WTC11 (cell line): ENCODE results near the gene NSD1. TPM values are rescaled to one million over a fixed set of nuclear protein-coding genes. Genes with fewer than 3 reads are reported as not detected.
A peak's percentile ranks its signal among the peaks of the same experiment; 100 is the strongest.

ENCODE experiments used
- CREB1 ChIP-seq: sonication (generic); formaldehyde crosslinking; IDR thresholded peaks from 2 replicates; pipeline ENCODE4 v1.8.0; 2023; ENCODE audit warnings: mild to moderate bottlenecking, missing genetic modification reagents
- EMX1 ChIP-seq: fragments of 250-450 bp; sonication (Bioruptor Pico); IDR thresholded peaks from 2 replicates; pipeline ENCODE4 v1.8.0; 2021; ENCODE audit warnings: mild to moderate bottlenecking
- ETV6 ChIP-seq: sonication (generic); formaldehyde crosslinking; IDR thresholded peaks from 2 replicates; pipeline ENCODE4 v1.8.1; 2022; ENCODE audit warnings: mild to moderate bottlenecking, missing genetic modification reagents
- GRHL2 ChIP-seq: fragments of 250-450 bp; sonication (Bioruptor Pico); IDR thresholded peaks from 2 replicates; pipeline ENCODE4 v1.8.0; 2022; ENCODE audit warnings: mild to moderate bottlenecking, moderate library complexity; ENCODE audit not compliant: insufficient replicate concordance, severe bottlenecking
- MYBL2 ChIP-seq: sonication (generic); formaldehyde crosslinking; IDR thresholded peaks from 2 replicates; pipeline ENCODE4 v1.8.1; 2023; ENCODE audit warnings: mild to moderate bottlenecking, moderate library complexity, missing genetic modification reagents
- NR1H2 ChIP-seq: sonication (generic); formaldehyde crosslinking; IDR thresholded peaks from 2 replicates; pipeline ENCODE4 v1.9.0; 2021; ENCODE audit warnings: mild to moderate bottlenecking, moderate library complexity, missing genetic modification reagents
- PRRX2 ChIP-seq: fragments of 250-450 bp; sonication (Bioruptor Pico); IDR thresholded peaks from 2 replicates; pipeline ENCODE4 v1.8.0; 2021; ENCODE audit warnings: mild to moderate bottlenecking
- RELA ChIP-seq: sonication (generic); formaldehyde crosslinking; IDR thresholded peaks from 2 replicates; pipeline ENCODE4 v1.8.1; 2022; ENCODE audit warnings: missing genetic modification reagents, mild to moderate bottlenecking, borderline replicate concordance
- RORB ChIP-seq: fragments of 250-450 bp; sonication (Bioruptor Pico); IDR thresholded peaks from 2 replicates; pipeline ENCODE4 v1.9.0; 2021; ENCODE audit warnings: mild to moderate bottlenecking
- ZNF121 ChIP-seq: sonication (generic); formaldehyde crosslinking; IDR thresholded peaks from 2 replicates; pipeline ENCODE4 v1.8.0; 2023; ENCODE audit warnings: missing genetic modification reagents
- ZNF232 ChIP-seq: sonication (generic); formaldehyde crosslinking; IDR thresholded peaks from 2 replicates; pipeline ENCODE4 v1.8.0; 2022; ENCODE audit warnings: mild to moderate bottlenecking, missing genetic modification reagents
- ZNF263 ChIP-seq: sonication (generic); formaldehyde crosslinking; IDR thresholded peaks from 2 replicates; pipeline ENCODE4 v1.8.1; 2022; ENCODE audit warnings: low read depth, mild to moderate bottlenecking, moderate library complexity, missing genetic modification reagents
- ZNF317 ChIP-seq: sonication (generic); formaldehyde crosslinking; IDR thresholded peaks from 2 replicates; pipeline ENCODE4 v1.8.1; 2023; ENCODE audit warnings: low read depth, mild to moderate bottlenecking, moderate library complexity, missing genetic modification reagents, borderline replicate concordance
- ZNF396 ChIP-seq: fragments of 250-450 bp; sonication (Bioruptor Pico); IDR thresholded peaks from 2 replicates; pipeline ENCODE4 v1.8.0; 2021; ENCODE audit warnings: mild to moderate bottlenecking, moderate library complexity, borderline replicate concordance
- ZNF423 ChIP-seq: fragments of 250-450 bp; sonication (Bioruptor Pico); IDR thresholded peaks from 2 replicates; pipeline ENCODE4 v2.1.2; 2022; ENCODE audit warnings: mild to moderate bottlenecking, moderate library complexity
- total RNA-seq: library from RNA; stranded (reverse); gene quantifications from 3 replicates; pipeline ENCODE4 v1.2.3, GENCODE V29; 2021
- TF ChIP-seq, protein P1 (sequence below): fragments of 250-450 bp; sonication (Bioruptor Pico); IDR thresholded peaks from 2 replicates; pipeline ENCODE4 v1.9.0; 2021; ENCODE audit warnings: mild to moderate bottlenecking, borderline replicate concordance
- TF ChIP-seq, protein P2 (sequence below): sonication (generic); formaldehyde crosslinking; IDR thresholded peaks from 2 replicates; pipeline ENCODE4 v1.8.0; 2022; ENCODE audit warnings: mild to moderate bottlenecking, missing genetic modification reagents
- TF ChIP-seq, protein P3 (sequence below): sonication (generic); formaldehyde crosslinking; IDR thresholded peaks from 2 replicates; pipeline ENCODE4 v1.8.1; 2022; ENCODE audit warnings: low read depth, mild to moderate bottlenecking, moderate library complexity, missing genetic modification reagents, borderline replicate concordance
- TF ChIP-seq, protein P4 (sequence below): sonication (generic); formaldehyde crosslinking; IDR thresholded peaks from 2 replicates; pipeline ENCODE4 v1.8.0; 2022; ENCODE audit warnings: mild to moderate bottlenecking, missing genetic modification reagents
- TF ChIP-seq, protein P5 (sequence below): sonication (generic); formaldehyde crosslinking; IDR thresholded peaks from 2 replicates; pipeline ENCODE4 v1.8.1; 2023; ENCODE audit warnings: mild to moderate bottlenecking, missing genetic modification reagents, borderline replicate concordance
- TF ChIP-seq, protein P6 (sequence below): fragments of 250-450 bp; sonication (Bioruptor Pico); IDR thresholded peaks from 2 replicates; pipeline ENCODE4 v2.1.2; 2022; ENCODE audit warnings: mild to moderate bottlenecking, moderate library complexity
- TF ChIP-seq, protein P7 (sequence below): fragments of 250-450 bp; sonication (Bioruptor Pico); IDR thresholded peaks from 2 replicates; pipeline ENCODE4 v1.9.0; 2021; ENCODE audit warnings: moderate library complexity, mild to moderate bottlenecking, inconsistent platforms, borderline replicate concordance
- TF ChIP-seq, protein P8 (sequence below): fragments of 200-600 bp; IDR thresholded peaks from 2 replicates; pipeline ENCODE4 v1.8.0; 2022; ENCODE audit warnings: antibody characterized with exemption

NSD1 gene
- total RNA-seq, 1 experiment from 2014 or later, result 148 TPM

DNA sequence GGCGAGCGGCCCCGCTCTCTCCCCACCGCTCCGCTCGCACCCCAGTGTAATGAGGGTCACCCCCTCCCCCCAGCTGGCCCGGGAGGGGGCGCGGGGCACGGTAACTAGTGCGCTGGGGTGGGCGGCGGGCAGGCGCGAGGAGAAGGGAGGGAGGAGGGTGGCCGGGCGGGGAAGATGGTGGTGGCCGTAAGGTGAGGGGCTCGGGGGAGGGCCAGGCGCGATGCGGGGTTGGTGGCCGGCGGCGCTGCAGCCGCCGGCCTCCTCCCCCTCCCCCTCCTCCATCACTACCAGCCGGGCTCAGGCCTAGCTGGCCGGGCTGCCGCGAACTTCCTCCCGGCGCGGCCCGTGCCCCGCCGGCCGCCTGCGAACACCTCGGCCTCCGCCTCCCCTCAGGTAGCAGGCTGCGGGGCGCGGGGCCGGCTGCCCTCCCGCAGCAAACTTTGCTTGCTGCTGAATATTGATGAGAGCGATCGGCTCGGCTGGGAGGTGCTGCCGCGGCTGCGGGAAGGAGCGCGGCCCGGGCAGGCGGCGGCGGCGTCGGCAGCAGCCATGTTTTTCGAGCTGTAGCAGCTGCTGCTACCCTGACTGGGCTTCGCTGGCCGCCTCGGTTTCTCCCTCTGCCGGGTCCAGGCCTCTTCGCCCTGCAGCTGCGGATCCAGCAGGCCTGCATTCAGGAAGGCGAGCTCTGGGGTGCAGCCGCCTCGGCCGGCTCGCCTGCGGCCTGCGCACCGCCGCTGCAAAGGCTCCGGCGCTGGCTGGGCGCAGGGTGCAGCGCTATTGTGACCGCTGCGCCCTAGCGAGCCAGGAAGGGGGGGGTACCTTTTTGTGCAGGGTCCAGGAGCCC, 502 bp downstream of the NSD1 start (continued):
- TF ChIP-seq, protein P1, sequence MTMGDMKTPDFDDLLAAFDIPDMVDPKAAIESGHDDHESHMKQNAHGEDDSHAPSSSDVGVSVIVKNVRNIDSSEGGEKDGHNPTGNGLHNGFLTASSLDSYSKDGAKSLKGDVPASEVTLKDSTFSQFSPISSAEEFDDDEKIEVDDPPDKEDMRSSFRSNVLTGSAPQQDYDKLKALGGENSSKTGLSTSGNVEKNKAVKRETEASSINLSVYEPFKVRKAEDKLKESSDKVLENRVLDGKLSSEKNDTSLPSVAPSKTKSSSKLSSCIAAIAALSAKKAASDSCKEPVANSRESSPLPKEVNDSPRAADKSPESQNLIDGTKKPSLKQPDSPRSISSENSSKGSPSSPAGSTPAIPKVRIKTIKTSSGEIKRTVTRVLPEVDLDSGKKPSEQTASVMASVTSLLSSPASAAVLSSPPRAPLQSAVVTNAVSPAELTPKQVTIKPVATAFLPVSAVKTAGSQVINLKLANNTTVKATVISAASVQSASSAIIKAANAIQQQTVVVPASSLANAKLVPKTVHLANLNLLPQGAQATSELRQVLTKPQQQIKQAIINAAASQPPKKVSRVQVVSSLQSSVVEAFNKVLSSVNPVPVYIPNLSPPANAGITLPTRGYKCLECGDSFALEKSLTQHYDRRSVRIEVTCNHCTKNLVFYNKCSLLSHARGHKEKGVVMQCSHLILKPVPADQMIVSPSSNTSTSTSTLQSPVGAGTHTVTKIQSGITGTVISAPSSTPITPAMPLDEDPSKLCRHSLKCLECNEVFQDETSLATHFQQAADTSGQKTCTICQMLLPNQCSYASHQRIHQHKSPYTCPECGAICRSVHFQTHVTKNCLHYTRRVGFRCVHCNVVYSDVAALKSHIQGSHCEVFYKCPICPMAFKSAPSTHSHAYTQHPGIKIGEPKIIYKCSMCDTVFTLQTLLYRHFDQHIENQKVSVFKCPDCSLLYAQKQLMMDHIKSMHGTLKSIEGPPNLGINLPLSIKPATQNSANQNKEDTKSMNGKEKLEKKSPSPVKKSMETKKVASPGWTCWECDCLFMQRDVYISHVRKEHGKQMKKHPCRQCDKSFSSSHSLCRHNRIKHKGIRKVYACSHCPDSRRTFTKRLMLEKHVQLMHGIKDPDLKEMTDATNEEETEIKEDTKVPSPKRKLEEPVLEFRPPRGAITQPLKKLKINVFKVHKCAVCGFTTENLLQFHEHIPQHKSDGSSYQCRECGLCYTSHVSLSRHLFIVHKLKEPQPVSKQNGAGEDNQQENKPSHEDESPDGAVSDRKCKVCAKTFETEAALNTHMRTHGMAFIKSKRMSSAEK, result no peak
- TF ChIP-seq NR1H2 (no peak), CREB1 (CRISPR knock-in tag) (no peak), RELA (0 out of 2 replicates have a peak, but pooled peaks have one; percentile 45), ZNF396 (CRISPR knock-in tag) (no peak), RORB (CRISPR knock-in tag) (no peak), MYBL2 (CRISPR knock-in tag) (peak; percentile 42; the same call in 1 of the 2 replicates), ETV6 (CRISPR knock-in tag) (no peak), ZNF232 (no peak), ZNF423 (CRISPR knock-in tag) (no peak), ZNF263 (CRISPR knock-in tag) (no peak), PRRX2 (CRISPR knock-in tag) (peak; percentile 67; the same call in 1 of the 2 replicates), ZNF121 (CRISPR knock-in tag) (no peak), ZNF317 (CRISPR knock-in tag) (0 out of 2 replicates have a peak, but pooled peaks have one; percentile 6), GRHL2 (CRISPR knock-in tag) (no peak), EMX1 (CRISPR knock-in tag) (no peak)
- TF ChIP-seq, protein P2, sequence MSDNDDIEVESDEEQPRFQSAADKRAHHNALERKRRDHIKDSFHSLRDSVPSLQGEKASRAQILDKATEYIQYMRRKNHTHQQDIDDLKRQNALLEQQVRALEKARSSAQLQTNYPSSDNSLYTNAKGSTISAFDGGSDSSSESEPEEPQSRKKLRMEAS, result peak; percentile 37; the same call in 1 of the 2 replicates
- TF ChIP-seq, protein P3, sequence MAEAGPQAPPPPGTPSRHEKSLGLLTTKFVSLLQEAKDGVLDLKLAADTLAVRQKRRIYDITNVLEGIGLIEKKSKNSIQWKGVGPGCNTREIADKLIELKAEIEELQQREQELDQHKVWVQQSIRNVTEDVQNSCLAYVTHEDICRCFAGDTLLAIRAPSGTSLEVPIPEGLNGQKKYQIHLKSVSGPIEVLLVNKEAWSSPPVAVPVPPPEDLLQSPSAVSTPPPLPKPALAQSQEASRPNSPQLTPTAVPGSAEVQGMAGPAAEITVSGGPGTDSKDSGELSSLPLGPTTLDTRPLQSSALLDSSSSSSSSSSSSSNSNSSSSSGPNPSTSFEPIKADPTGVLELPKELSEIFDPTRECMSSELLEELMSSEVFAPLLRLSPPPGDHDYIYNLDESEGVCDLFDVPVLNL, result peak; percentile 54; the same call in 1 of the 2 replicates
- TF ChIP-seq, protein P4, sequence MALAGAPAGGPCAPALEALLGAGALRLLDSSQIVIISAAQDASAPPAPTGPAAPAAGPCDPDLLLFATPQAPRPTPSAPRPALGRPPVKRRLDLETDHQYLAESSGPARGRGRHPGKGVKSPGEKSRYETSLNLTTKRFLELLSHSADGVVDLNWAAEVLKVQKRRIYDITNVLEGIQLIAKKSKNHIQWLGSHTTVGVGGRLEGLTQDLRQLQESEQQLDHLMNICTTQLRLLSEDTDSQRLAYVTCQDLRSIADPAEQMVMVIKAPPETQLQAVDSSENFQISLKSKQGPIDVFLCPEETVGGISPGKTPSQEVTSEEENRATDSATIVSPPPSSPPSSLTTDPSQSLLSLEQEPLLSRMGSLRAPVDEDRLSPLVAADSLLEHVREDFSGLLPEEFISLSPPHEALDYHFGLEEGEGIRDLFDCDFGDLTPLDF, result no peak
- TF ChIP-seq, protein P5, sequence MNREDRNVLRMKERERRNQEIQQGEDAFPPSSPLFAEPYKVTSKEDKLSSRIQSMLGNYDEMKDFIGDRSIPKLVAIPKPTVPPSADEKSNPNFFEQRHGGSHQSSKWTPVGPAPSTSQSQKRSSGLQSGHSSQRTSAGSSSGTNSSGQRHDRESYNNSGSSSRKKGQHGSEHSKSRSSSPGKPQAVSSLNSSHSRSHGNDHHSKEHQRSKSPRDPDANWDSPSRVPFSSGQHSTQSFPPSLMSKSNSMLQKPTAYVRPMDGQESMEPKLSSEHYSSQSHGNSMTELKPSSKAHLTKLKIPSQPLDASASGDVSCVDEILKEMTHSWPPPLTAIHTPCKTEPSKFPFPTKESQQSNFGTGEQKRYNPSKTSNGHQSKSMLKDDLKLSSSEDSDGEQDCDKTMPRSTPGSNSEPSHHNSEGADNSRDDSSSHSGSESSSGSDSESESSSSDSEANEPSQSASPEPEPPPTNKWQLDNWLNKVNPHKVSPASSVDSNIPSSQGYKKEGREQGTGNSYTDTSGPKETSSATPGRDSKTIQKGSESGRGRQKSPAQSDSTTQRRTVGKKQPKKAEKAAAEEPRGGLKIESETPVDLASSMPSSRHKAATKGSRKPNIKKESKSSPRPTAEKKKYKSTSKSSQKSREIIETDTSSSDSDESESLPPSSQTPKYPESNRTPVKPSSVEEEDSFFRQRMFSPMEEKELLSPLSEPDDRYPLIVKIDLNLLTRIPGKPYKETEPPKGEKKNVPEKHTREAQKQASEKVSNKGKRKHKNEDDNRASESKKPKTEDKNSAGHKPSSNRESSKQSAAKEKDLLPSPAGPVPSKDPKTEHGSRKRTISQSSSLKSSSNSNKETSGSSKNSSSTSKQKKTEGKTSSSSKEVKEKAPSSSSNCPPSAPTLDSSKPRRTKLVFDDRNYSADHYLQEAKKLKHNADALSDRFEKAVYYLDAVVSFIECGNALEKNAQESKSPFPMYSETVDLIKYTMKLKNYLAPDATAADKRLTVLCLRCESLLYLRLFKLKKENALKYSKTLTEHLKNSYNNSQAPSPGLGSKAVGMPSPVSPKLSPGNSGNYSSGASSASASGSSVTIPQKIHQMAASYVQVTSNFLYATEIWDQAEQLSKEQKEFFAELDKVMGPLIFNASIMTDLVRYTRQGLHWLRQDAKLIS (CRISPR knock-in tag), result no peak
- TF ChIP-seq, protein P6, sequence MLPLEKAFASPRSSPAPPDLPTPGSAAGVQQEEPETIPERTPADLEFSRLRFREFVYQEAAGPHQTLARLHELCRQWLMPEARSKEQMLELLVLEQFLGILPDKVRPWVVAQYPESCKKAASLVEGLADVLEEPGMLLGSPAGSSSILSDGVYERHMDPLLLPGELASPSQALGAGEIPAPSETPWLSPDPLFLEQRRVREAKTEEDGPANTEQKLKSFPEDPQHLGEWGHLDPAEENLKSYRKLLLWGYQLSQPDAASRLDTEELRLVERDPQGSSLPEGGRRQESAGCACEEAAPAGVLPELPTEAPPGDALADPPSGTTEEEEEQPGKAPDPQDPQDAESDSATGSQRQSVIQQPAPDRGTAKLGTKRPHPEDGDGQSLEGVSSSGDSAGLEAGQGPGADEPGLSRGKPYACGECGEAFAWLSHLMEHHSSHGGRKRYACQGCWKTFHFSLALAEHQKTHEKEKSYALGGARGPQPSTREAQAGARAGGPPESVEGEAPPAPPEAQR (CRISPR knock-in tag), result no peak
- TF ChIP-seq, protein P7, sequence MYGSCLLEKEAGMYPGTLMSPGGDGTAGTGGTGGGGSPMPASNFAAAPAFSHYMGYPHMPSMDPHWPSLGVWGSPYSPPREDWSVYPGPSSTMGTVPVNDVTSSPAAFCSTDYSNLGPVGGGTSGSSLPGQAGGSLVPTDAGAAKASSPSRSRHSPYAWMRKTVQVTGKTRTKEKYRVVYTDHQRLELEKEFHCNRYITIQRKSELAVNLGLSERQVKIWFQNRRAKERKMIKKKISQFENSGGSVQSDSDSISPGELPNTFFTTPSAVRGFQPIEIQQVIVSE, result no peak
- TF ChIP-seq, protein P8, sequence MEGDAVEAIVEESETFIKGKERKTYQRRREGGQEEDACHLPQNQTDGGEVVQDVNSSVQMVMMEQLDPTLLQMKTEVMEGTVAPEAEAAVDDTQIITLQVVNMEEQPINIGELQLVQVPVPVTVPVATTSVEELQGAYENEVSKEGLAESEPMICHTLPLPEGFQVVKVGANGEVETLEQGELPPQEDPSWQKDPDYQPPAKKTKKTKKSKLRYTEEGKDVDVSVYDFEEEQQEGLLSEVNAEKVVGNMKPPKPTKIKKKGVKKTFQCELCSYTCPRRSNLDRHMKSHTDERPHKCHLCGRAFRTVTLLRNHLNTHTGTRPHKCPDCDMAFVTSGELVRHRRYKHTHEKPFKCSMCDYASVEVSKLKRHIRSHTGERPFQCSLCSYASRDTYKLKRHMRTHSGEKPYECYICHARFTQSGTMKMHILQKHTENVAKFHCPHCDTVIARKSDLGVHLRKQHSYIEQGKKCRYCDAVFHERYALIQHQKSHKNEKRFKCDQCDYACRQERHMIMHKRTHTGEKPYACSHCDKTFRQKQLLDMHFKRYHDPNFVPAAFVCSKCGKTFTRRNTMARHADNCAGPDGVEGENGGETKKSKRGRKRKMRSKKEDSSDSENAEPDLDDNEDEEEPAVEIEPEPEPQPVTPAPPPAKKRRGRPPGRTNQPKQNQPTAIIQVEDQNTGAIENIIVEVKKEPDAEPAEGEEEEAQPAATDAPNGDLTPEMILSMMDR, result no peak
